K562 (cell line): Measurements from ENCODE around the gene TRIM37. TPM values are rescaled to one million over a fixed set of nuclear protein-coding genes. Genes with fewer than 3 reads are reported as not detected.

Experiments used
- ARID2 ChIP-seq: fragments of 450-650 bp; IDR thresholded peaks from 2 replicates; pipeline ENCODE4 v1.6.1; 2017; ENCODE audit warnings: antibody characterized with exemption, mild to moderate bottlenecking
- CBFB ChIP-seq: sonication (generic); formaldehyde crosslinking; IDR thresholded peaks from 2 replicates; pipeline ENCODE4 v1.4.0; 2020; ENCODE audit warnings: mild to moderate bottlenecking, missing genetic modification reagents
- ETV5 ChIP-seq: sonication (generic); formaldehyde crosslinking; IDR thresholded peaks from 2 replicates; pipeline ENCODE4 v1.4.0; 2020; ENCODE audit warnings: low read depth, mild to moderate bottlenecking, missing genetic modification reagents
- NCOR1 ChIP-seq: fragments of 450-650 bp; IDR thresholded peaks from 2 replicates; pipeline ENCODE4 v1.6.1; 2016; ENCODE audit warnings: mild to moderate bottlenecking, moderate library complexity
- STAG1 ChIP-seq: sonication (generic); formaldehyde crosslinking; IDR thresholded peaks from 2 replicates; pipeline ENCODE4 v1.5.0; 2020; ENCODE audit warnings: missing genetic modification reagents, borderline replicate concordance
- ZNF384 ChIP-seq: IDR thresholded peaks from 2 replicates; pipeline ENCODE4 v1.6.1; 2012; ENCODE audit warnings: low read depth, low read length, improper control_type of control experiment
- polyA plus RNA-seq, 8 experiments: library from polyadenylated mRNA; depleted of rRNA in 4 of 8; stranded (reverse) in 5 of 8; unstranded in 3 of 8; fragments of >200 nt; fragmentation: Nextera tagmentation in 2 of 8; fragmentation: Illumina TruSeq in 1 of 8; extraction: Ambion mirVana in 2 of 8; extraction: Trizol in 1 of 8; gene quantifications; 2 replicates each; pipeline versions ENCODE4 v1.2.1 to v1.2.3, GENCODE V29; 2011 to 2014; ENCODE audit warnings: inconsistent platforms in 1 of 8, missing spikeins in 1 of 8
- total RNA-seq, 7 experiments: library from RNA; depleted of rRNA in 6 of 7; stranded (reverse); fragments of >200 nt in 6 of 7; fragmentation: Illumina TruSeq in 2 of 7; extraction: Trizol in 2 of 7; gene quantifications; 2 replicates each; pipeline versions ENCODE4 v1.2.1 to v1.2.3, GENCODE V29; 2011 to 2021; ENCODE audit warnings: low replicate concordance in 1 of 7
- TF ChIP-seq, protein P1 (sequence below), 2 experiments: fragments of 450-650 bp in 1 of 2; sonication (generic) in 1 of 2; formaldehyde crosslinking in 1 of 2; IDR thresholded peaks; 2 replicates each; pipeline versions ENCODE4 v1.7.1 to v1.9.0; 2016 to 2022; ENCODE audit warnings: inconsistent platforms in 1 of 2, mild to moderate bottlenecking in 1 of 2, missing genetic modification reagents in 1 of 2
- TF ChIP-seq, protein P2 (sequence below): fragments of 150-350 bp; IDR thresholded peaks from 2 replicates; pipeline ENCODE4 v1.6.1; 2014; ENCODE audit warnings: low read depth, mild to moderate bottlenecking, low read length, borderline replicate concordance
- TF ChIP-seq, protein P3 (sequence below): fragments of 450-650 bp; IDR thresholded peaks from 2 replicates; pipeline ENCODE4 v1.6.1; 2016; ENCODE audit warnings: borderline replicate concordance

The TRIM37 gene
- total and polyA plus RNA-seq, 9 of the 15 experiments (the other 6 are each of a cell fraction or from before 2014, with no cell fraction given), result 4.5 to 31.4 (median 23.8) TPM

DNA sequence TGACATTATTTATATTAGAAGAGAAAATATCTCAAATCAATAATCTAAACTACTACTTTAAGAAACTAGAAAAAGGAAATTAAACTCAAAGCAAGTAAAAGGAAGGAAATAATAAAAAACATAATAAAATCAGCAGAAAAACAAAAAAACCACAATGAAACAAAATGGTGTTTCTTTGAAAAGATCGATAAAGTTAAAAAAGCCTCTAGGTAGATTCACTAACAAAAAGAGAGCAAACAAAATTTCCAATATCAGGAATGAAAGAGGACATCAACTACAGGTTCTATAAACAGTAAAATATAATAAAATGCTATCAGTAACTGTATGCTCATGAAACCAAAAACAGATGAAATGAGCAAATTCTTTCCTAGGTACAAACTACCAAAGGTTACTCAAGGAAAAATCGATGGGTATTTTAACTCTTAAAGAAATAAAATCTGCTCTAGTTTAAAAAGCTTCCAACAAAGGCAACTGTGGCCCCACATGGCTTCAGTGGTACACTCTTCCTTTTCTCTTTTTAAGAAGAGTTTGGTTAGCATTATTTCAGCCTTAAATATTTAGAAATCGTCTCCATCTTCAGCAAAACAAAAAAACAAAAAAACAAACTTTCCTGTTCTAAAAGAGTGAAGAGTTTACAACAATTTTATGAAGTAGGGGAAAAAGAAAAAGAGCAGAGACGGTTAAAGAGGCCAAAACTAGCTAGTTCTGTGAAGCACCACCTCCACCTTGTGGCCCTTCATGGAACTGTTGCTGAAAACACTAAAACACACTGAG, 102.2 kb downstream of the TRIM37 start (continued):
- TF ChIP-seq, protein P1, sequence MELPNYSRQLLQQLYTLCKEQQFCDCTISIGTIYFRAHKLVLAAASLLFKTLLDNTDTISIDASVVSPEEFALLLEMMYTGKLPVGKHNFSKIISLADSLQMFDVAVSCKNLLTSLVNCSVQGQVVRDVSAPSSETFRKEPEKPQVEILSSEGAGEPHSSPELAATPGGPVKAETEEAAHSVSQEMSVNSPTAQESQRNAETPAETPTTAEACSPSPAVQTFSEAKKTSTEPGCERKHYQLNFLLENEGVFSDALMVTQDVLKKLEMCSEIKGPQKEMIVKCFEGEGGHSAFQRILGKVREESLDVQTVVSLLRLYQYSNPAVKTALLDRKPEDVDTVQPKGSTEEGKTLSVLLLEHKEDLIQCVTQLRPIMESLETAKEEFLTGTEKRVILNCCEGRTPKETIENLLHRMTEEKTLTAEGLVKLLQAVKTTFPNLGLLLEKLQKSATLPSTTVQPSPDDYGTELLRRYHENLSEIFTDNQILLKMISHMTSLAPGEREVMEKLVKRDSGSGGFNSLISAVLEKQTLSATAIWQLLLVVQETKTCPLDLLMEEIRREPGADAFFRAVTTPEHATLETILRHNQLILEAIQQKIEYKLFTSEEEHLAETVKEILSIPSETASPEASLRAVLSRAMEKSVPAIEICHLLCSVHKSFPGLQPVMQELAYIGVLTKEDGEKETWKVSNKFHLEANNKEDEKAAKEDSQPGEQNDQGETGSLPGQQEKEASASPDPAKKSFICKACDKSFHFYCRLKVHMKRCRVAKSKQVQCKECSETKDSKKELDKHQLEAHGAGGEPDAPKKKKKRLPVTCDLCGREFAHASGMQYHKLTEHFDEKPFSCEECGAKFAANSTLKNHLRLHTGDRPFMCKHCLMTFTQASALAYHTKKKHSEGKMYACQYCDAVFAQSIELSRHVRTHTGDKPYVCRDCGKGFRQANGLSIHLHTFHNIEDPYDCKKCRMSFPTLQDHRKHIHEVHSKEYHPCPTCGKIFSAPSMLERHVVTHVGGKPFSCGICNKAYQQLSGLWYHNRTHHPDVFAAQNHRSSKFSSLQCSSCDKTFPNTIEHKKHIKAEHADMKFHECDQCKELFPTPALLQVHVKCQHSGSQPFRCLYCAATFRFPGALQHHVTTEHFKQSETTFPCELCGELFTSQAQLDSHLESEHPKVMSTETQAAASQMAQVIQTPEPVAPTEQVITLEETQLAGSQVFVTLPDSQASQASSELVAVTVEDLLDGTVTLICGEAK (IDR thresholded peaks at IDR 0.05), result peak; percentile 62; the same call in 1 of the 2 replicates
- TF ChIP-seq, protein P1 (CRISPR knock-in tag; IDR thresholded peaks at IDR 0.05), result no peak
- TF ChIP-seq ZNF384, result peak; percentile 7; the same call in 1 of the 2 replicates
- TF ChIP-seq, protein P2, sequence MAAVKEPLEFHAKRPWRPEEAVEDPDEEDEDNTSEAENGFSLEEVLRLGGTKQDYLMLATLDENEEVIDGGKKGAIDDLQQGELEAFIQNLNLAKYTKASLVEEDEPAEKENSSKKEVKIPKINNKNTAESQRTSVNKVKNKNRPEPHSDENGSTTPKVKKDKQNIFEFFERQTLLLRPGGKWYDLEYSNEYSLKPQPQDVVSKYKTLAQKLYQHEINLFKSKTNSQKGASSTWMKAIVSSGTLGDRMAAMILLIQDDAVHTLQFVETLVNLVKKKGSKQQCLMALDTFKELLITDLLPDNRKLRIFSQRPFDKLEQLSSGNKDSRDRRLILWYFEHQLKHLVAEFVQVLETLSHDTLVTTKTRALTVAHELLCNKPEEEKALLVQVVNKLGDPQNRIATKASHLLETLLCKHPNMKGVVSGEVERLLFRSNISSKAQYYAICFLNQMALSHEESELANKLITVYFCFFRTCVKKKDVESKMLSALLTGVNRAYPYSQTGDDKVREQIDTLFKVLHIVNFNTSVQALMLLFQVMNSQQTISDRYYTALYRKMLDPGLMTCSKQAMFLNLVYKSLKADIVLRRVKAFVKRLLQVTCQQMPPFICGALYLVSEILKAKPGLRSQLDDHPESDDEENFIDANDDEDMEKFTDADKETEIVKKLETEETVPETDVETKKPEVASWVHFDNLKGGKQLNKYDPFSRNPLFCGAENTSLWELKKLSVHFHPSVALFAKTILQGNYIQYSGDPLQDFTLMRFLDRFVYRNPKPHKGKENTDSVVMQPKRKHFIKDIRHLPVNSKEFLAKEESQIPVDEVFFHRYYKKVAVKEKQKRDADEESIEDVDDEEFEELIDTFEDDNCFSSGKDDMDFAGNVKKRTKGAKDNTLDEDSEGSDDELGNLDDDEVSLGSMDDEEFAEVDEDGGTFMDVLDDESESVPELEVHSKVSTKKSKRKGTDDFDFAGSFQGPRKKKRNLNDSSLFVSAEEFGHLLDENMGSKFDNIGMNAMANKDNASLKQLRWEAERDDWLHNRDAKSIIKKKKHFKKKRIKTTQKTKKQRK, result no peak
- no peak for TF ChIP-seq CBFB (CRISPR knock-in tag)
- no peak for TF ChIP-seq ETV5 (CRISPR knock-in tag)
- TF ChIP-seq, protein P3, sequence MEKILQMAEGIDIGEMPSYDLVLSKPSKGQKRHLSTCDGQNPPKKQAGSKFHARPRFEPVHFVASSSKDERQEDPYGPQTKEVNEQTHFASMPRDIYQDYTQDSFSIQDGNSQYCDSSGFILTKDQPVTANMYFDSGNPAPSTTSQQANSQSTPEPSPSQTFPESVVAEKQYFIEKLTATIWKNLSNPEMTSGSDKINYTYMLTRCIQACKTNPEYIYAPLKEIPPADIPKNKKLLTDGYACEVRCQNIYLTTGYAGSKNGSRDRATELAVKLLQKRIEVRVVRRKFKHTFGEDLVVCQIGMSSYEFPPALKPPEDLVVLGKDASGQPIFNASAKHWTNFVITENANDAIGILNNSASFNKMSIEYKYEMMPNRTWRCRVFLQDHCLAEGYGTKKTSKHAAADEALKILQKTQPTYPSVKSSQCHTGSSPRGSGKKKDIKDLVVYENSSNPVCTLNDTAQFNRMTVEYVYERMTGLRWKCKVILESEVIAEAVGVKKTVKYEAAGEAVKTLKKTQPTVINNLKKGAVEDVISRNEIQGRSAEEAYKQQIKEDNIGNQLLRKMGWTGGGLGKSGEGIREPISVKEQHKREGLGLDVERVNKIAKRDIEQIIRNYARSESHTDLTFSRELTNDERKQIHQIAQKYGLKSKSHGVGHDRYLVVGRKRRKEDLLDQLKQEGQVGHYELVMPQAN, result no peak
- 0 out of 2 replicates have a peak, but pooled peaks have one; percentile 3 for TF ChIP-seq NCOR1
- TF ChIP-seq STAG1 (CRISPR knock-in tag), result peak; percentile 66; the same call in 1 of the 2 replicates
- TF ChIP-seq ARID2, result peak; percentile 77
